HG03432 (cell line): ENCODE measurements around the gene NCOR2.

Source experiments
- ATAC-seq: cut with Tn5 transposase; IDR thresholded peaks from one replicate; pipeline ENCODE4 v1.9.1; 2021; ENCODE audit warnings: mild to moderate bottlenecking, moderate library complexity; ENCODE audit not compliant: unreplicated experiment

The NCOR2 gene

DNA sequence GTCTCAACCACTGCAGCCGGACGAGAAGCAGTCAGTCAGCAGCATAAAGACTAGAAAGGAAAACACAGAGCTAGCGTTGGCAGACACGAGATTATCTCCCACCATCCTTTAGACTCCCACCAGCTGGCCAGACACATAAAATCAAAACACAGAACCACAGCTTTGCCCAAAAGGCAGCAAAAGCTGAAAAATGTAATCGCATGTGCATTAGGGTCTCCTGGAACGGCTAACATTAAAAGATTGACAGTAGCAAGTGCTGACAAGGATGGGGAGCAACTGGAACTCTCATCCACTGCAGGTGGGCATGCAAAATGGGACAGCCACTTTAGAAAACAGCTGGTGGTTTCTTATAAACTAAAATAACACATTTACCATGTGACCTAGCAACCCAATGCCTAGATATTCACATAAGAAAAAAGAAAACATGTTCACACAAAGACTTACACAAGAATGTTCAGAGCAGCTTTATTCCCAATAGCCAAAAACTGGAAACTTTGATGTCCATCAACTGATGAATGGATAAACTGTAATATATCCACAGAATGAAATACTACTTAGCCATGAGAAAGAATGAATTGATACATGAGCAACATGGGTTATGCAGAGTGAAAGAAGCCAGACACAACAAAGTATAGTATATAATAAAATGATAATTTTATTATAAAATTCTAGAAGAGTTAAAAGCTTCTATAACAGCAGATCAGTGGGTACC, 37.7 kb downstream of the NCOR2 start:
- no peak for ATAC-seq

DNA sequence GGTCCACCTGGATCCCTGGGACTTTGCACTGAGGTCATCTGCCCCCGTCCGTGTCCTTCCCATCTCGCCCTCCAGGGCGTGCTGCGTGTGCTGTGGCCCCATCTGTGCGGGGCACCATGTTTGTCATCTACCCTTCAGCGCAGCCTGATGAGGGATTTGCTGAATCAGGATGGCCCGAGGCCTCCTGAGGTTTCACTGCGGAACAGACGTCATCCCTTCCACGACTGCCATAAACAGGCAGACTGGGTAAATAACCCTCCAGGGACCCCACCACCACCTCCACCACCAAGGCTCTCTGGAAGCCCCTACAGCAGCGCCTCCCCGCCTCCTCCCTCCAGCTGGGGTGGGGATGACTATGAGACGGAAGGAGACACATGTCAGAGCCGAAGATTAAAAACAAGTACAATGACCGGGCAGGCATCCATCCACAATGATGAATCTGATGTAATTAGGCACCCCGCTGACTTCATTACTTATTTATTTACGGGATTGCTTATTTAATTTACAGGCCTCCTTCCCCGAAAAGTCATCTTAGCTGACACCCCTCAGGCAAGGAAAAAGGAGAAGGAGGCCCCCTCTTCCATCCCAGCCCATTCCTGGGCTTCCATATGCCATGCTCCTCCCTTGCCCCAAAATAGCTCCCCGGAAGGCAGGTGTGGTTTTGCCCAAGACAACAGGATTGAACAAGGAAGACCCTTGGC, 39.4 kb downstream of the NCOR2 start:
- ATAC-seq, result no peak

DNA sequence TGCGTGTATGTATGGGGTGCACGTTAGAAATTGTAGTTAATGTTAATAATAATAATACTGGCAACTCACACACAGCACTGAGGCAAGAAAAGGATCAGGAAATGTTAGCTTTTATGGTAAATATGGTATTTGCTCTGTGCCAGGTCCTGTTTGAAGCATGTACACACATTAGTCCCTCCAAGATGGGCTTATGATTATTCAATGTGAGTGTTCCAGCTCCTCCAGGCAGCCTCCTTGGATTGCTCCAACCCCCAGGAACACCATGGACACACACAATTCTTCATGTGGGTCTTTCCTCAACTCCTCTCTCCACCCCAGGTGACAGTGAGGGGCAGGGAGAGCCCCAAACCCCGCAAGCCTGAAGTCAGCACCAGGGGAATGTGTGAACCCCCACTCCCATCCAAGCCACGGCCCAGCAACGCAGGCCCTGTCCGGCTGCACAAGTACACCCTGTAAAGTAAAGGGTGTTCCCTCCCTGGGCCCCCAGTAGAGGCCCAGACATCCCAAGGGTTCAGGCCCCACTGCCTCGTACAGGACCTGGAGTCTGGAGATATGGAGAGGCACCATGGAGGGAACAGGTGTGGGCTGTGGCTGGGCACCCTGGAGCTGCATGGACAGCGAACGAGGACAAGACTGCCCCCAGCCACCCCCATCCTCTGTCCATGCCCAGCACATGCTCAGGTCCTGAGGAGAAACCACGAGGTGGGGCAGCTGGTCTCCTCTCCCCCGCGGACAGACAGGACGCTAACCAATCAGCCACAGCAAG, 41.3 kb downstream of the NCOR2 start:
- no peak for ATAC-seq

DNA sequence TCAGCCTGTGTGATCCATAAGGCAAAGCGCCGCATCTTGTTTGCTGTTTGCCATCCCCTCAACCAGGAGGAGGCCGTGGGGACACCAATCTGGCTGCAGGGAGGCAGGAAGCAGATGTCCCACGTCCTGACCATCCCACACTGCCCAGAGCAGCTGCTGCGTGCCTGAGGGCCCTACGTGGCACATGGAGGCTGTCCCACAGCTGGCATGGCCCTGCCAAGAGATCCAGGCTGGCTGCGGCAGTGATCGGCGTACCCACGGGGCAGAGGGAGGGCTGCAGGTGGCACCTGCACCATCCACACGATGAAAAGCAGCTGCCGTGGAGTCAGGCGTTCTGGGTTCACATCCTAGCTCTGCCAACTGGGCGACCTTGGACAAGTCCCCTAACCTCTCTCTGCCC, 42.0 kb downstream of the NCOR2 start:
- ATAC-seq, result no peak

DNA sequence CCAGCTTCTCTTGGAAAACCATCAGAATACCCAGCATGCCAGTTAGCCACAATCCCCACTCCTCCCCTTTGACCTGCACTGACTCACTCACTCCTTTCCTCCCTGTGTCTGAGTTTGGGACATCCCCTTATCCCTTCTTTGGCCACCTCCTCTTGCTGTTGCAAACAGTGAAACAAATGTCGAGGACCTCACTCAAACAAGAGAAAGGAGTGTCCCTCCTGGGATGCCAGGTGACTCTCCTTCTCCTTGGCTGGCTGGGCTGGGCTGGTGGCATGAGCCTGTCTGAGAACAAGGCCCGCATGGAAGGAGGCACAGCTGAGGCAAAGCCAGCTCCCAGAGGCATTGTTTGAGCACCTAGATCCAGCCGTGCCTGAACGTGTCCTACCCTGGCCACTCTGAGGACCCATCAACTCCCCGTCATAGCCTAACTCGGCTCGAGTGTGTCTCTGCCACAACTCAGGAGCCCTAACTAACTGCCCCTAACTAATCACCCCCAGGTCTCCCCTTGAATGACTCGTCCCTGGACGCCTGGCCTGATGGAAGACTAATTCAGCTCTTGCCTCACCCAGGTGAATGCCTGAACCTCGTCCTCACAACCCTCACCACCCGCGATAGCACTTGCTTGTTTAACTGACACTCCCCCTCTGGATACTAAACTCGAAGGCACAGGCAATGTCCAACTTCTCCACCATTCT, 43.0 kb downstream of the NCOR2 start:
- ATAC-seq, result no peak

DNA sequence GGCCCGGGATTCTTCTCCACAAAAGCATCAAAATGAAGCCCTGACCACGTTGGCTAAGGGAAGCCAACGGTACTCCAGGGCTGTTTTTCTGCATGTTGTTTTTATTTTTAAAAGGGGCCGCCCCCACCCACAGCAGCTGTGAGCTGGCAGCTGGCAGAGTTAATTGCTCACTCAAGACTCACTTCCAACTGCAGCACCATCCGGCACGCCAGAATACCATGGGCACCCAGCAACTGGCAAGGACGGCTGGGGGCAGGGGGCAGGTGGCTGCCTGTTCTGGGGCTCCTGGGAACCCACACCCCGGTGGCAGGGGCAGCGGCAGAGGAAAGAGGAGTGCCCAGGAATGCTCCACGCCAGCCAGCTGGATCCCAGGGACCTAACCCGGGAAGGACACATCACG, 44.3 kb downstream of the NCOR2 start:
- no peak for ATAC-seq

DNA sequence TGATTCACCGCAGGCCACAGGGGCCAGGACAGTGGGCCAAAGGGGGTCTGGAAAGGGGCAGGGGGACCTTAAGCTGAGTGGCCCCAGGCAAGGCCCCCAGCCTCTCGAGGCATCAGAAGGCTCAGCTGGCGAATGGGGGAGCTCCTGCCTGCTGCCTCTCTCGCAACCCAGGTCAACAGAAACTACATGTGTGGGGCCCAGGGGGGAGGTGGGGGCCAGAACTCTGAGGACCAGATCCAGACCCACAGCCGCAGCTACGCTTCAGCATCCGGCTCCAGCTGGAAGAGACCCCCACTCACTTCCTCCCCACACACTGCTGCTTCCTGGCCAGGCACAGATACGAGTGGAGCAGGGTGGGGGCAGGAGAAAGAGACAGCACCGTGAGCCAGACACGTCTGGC, 46.5 kb downstream of the NCOR2 start:
- ATAC-seq, result no peak

DNA sequence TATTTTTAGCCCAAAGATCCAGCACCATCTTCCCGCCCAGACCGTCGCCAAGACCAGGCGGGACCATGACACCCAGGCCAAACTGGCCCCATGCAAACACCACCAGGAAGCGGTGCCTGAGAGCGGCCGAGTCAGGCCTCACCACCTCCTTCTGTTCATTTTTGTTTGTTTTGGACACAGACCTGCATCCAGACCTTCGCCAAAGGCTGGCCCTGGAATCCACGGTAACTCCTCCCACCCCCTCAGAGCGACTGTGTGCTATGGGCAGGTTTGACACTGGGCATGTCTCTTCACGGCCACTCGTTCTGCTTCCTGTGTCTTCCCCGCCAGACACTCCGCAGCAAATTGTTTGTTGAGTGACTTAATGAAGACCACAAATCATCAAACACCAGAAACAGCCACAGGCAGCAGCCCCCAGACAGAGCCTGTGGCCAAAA, 47.1 kb downstream of the NCOR2 start:
- ATAC-seq, result no peak

DNA sequence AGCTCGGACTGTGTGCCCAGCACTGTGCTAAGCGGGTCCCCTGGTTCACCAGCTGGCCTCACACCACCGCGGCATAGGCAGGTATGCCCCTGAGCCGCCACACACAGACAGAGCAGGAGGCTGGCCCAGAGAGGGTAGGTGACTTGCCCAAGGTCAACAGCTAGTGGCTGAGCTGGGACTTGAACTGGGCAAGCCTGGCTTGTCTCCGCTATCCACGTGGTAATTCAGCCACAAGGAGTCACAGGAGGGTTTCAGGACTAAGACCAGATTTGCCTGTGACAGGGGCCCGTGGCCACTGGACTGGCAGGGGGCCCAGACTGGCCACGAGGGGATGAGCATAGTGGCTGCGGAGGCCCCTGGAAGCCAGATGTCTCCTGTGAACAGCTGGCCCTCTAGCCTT, 47.7 kb downstream of the NCOR2 start:
- ATAC-seq, result no peak

DNA sequence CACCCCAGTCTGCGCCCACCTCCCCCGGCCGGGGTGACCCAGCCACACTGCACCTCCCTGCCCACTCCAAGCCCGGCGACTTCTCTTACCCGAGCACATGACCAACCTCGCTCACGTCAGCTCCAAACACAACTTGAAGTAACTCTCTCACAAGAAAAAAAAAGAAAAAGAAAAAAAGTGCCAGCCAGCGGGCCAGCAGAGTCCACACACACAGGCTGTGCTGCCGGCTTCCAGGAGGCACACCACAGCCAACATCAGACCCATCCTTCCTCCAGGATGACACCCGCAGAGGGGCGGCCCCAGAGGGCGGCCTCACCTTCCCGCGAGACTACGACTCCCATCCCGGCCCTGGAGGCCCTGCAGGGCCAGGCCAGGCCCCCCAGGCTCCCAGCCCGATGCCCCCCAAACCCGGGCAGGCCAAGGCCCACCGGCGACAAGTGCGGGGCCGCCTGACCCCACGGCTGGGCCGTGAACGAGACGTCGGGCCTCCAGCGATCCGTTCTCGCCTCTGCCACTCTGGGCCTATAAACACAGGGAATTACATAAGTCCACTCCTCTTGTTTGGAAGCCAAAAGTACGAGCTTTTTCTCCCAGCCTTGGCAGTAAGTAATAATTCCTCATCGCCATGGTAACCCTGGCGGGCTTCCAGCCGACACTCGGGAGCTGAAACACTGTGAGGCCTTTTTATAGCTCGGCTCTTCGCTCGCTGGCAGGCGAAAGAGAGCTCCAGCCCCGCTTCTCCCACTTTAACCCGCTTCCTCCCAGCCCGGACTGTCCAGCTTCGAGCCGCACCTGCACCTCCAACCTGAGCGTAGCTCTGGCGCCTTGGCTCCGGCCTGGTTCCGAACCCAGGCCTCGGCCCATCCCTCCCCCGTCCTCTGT, 49.1 kb downstream of the NCOR2 start:
- ATAC-seq, result no peak
